AG08395 (cell line): ENCODE data around the gene SEMA7A.

Experiments
- DNase-seq: peaks from one replicate; pipeline ENCODE4 v3.0.0; 2012; ENCODE audit warnings: mixed read lengths, low spot score

SEMA7A gene

DNA sequence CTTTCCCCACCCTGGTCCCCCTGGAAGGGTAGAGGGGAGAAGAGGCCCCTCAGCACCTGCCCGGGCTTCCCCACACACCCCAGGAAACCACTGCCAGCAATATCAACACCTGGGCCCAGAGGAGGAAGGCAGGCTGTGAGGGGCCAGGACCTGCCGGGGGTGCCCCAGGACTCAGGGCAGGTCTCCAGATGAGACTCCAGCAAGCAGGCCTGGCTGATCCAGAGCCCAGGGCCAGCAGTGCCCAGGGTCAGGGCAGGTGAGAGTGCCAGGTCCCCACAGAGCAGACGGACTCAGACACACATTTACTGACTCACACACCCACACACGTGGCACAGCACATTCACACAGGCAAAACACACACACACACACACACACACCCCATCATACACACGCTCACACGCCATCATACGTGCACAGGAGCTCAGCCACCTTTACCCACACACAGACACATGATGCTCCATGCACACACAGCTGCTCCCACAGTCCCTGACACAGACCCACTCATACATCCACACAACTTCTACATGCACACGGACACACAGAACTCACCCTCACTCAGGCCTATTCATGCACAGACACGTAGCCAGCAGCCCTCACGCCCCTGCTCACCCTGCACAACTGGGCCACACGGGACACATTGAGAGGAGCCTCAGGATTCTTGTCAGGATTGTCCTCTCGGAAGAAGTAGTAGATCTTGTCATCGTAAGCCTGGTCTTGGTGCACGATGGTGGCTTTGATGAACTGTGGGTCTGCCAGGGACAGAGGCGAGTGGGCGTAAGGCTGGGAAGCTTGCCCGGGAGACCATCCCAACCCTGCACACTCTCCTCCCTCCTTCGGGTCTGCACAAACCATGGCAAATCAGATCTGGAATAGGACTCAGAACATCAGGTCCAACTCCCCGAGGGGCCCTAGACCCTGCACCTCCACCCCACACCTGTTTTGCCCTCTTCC lies 17.5 kb downstream of the SEMA7A start:
- DNase-seq = no peak

DNA sequence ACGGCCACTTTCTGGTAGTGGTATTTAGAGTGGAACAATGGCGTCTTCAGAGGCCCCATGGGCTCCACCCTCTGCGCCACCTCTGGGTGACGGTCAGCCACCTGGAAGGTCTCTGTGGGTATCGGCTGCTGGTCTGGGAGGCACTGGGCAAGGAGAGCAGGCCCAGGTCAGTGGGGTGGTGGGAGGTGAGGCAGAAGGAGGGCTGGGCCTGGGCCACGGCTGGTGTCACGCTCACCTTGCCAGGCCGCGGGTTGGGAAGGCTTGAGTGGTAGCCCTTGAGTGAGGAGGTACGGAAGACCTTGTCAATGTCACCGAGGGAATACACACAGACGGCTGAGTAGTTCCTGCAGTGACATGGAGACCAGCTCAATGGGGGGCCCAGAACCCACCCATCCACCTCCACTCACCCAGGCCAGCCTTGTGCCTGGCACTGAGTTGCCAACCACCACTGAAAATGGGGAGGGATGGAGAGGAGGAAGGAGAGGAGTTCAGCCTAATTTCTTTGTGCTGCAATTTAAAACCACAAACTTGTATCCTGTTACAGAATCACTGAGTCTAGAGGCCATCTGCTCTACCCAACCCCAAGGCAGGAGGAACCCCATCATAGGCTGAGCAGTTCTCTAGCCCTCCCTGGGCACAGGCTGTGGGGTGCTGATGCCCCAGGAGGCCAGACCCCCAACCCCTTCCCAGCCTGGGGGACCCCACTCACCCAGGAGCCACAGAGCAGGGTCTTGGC lies 19.0 kb downstream of the SEMA7A start:
- DNase-seq = no peak

DNA sequence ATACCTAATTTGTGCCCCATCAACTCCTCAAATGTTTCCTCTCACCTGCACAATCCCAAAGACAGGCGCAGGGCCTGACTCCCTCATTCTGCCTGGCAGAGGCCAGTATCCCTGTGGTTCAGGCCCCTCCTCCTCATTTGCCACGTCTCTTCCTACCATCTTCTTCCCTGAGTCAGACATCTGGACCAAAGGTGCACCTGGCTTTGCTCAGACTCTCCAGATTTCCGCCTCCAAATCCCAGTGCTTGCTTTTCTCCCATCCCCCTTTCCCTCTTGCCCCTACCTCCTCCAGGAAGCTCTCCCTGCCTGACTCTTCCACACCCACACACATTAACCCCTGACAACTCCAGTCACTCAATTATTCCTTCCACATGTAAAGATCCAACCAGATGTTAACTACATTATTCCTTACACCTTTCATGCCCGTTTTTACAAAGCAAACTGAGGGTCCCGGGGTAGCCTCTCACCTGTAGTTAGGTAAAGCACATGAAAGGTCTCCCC lies 19.6 kb downstream of the SEMA7A start:
- no peak for DNase-seq

DNA sequence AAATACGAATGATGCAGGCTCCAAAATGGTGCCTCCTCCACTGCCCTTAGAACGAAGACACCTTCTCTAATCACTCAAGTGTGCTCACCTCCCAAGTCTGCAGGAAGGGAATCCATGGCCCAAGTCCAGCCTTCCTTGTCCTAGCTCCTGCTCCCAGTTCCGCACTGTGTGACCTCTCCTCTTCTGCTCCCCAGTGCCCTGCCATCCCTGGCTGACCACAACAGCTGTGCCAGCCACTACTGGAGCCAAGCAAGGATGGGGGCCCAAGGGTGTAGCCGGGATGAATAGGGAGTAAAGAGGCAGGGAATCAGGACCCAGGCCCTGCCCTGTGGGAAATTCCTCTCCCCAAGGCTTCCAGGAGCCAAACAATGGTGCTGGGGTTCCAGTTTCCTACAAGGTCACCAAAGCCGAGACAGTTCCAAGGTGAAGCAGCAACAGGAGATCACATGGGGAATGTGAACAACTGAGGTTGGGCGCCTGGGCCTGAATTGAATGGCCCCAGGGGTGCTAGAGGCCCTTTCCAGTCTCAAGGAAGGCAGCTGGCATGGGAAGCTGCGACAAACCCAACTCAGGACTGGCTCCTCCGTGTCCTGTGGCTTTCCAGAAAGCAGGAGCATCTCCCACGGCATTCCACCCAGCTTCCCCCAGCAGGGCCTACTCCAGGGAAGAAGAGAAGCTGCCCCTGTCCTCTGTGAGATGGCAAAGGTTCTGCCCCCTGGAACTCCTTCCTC lies 20.2 kb downstream of the SEMA7A start:
- no peak for DNase-seq

DNA sequence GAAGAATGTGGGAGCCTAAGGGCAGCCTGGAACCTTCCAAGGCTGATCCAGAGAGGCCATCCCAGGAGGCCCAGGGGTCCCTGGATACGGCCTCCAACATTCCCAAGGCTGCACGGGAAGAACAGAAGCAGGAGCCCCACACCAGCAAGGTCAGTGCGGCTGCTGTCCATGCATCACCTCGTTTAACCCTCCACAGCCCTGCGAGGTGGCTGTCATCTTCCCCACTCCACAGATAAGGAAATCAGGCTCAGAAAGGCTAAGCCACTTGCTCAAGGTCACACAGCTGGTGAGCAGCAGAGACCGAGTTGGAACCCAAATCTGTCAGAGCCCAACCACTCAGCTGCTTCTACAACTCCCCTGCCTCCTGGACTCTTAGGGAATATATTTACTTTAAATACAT lies 21.6 kb downstream of the SEMA7A start:
- no peak for DNase-seq

DNA sequence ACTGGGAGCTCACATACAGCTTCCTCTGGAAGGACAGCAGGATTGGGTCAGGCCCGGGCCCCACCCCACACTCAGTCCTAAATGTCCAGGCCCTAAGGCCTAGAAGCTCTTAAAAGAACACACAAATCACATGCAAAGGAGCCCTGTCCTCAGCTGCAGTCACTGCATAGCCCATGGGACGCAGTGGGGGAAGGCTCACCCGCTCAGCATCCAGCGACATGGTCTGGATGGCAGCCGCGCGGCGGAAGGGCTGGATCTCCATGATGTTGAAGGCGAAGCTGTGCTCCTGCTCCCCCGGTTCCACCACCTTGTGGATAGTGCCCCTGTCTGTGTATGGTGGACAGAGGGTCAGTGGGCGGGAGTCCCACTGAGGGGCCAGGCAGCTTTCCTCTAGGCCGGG lies 22.1 kb downstream of the SEMA7A start:
- DNase-seq = no peak

DNA sequence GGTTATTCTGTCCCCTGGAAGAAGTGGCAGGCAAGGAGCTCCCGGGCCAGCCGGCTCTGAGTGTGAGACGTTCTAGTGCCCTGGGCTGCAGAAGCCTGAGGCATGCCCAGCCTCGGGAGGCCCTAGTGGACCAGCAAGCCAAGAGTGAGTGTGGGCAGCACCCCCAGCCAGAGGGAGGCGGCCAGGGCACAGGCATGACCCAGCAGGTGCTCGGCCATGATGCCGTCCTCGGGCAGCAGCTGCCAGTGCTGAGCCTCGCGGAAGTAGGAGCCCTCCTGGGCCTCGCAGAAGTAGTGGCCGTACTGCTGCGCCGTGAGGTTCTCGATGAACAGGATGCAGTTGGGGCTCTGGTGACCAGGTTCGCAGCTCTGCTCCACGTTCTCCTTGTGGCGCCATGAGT lies 23.3 kb downstream of the SEMA7A start:
- no peak for DNase-seq

DNA sequence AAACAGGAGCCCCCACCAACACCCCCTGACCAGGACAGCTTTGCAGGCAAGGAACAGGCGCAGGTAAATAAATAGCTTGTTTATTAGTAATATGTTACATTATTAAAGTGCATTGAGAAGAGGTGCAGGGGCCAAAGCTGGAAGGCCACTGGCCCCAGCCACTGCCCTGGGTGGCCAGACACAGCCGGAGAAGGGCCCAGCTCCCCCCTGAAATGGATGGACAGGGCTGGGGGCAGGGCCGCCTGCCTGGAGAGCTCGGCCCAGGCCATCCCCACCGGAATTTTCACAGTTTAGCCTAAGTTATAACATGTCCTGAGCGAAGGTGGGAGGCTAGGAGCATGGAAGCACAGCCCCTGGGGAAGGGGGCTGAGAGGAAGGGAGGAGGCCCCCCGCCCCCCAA lies 24.5 kb downstream of the SEMA7A start:
- DNase-seq = no peak

DNA sequence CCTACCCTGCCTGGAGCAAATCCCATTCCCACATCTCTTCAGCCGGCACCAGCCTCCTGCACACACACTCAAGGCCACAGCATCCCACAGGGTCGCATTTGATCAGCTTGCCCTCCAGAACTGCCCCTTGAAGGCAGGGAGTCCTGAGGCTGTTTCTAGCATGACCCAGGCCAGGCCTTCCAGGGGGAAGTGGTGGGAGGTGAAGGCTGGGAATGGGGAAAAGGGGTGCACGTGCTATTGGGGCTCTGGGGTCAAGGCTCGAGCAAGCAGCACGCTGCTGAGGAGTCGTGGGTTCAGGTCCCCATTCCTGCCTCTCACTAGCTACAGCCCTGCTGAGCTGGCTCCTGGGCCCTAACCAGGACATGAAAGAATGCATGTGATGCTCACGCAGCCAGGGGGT lies 24.9 kb downstream of the SEMA7A start:
- DNase-seq = no peak

DNA sequence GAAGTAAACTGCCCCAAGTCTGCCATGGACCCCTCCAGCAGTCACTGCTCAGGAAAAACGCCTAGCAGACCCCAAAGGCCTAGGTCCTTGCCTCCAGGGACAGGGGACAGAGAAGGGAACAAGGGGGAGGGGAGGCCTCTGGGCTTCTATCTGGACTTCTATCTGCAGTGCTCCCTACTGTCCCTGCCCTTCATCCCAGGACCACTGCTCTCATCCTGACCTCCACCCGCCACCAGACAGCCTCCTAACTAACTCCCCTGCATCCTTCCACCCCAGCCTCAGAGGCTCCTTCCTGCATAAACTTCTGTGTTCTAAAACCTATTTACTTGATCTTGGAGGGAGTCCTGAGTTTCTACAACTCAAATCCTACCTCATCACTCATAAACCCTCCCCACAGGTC lies 25.4 kb downstream of the SEMA7A start:
- DNase-seq = no peak

DNA sequence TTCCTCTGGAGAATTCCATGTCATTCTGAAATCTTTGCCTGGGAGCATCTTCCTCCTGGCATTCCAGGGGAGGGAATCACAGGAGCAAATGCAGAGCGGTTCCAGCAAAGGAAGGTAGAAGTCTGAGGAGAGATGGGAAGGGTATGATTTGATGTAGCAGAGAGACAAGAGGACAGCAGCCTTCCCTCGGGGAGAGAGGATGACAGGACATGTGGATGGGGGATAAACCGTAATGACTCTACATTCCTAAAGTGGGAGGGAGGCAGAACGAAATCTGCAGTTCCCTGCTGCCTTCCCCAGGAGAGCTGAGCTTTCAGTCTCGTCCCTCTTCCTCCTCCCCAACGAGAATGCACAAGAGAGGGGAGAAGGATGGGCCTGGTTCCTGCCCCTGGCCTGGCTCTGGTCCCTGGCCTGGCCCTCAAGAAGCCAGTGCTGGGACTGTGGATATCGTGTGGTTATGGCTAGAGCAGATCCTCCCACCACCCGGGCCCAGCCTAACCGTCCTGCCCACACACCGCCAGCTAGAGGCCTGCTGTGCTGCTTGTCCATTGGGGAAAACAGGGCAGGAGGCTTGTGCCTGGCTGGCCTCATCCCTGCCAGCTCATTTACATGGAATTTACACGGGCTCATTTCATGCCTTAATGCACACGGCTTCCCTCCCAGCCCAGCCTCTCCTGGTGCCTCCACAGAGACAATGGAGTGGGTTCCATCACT lies 26.6 kb downstream of the SEMA7A start:
- DNase-seq = peak; percentile 98

DNA sequence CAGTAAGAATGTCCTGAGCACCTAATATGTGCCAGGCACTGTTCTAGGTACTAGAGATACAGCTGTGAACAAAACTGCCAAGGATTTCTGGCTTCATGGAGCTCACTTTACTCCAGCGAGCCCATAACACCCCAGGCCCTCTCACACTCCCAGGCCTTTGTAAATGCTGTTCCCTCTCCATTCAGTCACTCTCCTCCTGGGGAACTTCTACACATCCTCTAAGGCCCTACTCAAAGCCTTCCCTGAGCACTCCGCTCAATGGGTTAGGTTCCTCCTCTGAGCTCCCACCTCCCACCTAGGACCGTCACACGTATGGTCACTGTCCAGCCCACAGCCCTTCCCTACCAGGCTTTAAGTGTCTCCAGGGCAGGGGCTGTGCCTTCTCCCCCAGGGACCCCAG lies 27.2 kb downstream of the SEMA7A start:
- DNase-seq = no peak

DNA sequence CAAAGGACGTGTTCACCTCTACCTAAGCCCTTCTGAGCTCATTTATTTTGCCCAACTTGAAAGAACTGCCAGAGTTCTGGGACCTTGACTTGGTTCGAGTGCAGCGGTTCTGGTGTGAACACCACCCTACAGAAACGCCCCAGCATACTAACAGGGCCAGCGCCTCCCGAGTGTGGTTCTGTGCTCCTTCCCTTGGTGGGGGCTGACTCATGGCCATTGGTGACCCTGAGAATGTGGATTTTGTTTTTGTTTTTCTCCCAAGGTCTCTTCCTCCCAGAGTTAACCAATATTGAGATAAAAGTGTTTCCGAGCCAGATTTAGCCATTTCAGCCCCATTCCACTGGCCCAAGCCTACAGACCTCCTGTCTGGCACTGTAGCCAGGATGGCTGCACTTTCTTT lies 27.9 kb downstream of the SEMA7A start:
- DNase-seq = no peak

DNA sequence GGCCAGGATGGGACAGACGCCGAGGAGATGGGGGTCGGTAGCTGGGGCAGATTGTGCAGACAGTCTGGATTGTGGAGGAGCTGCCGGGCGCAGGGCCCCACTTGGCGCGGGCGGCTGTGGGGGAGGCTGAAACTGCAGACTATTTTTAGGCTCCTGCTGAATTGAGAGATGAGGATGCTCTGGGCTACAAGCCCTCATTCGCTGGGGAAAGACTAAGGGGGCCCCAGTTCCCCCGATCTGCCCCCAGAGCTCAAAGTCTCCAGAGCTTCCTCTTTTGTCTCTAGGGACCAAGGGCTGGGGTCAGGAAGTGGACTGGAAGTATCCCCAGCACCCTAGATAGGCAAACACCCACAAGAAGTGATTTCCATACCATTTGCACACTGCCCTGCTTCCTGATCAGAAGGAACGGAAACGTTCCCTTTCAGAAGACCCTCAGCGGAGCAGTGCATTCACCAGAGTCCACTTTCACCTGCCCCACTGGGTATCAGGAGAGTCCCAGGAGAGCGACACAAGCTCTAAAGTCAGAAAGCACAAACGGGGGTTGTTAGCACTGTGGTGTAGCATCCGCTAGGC lies 29.7 kb downstream of the SEMA7A start:
- no peak for DNase-seq

DNA sequence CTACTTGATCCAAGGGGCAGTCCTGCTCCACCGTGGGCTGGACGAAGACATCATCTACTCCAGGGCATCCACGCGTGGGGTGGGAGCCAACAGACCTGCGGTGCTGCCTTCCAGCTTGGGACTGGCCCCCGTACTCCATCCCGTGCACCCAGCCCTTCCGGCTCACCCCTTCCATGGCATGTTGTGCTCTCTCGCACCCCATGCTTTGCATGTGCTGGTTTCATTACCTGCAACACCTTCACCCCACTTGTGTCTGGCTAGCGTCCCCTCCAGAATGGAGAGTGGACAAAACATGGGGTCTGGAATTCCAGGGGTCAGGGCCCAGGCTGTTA lies 30.2 kb downstream of the SEMA7A start:
- DNase-seq = no peak

DNA sequence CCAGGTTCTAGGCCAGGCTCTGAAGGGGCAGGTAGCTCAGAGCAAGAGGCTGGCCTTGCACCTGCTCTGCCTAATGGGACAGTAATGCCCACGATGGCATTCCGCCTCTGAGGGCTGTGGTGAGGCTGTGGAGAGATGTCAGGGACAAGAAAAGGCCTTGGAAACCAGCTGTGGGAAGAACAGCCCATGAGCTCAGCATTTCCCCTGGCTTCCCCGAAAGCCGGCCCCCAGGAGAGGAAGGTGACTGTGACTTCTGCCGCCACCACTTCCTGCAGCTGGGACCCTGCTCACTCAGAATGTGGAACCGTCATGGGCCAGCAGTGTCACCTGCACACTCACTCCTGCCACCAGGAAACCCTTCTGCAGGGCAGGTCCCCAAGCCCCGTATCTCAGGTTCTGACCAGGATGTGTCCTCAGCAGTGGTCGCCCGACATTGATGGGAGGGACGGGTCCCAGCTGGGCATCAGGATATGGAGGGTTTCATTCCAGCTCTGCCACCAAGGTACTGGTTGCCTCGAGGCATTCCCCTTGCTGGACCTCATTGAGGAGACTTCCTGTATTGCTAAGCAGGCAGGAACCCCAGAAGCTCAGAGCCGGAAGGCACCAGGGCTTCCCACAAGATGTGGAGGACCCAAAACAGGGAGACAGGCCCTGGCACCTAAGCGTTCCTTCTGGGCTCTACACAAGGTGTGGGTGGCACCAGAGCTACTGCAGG lies 30.7 kb downstream of the SEMA7A start:
- DNase-seq = no peak

DNA sequence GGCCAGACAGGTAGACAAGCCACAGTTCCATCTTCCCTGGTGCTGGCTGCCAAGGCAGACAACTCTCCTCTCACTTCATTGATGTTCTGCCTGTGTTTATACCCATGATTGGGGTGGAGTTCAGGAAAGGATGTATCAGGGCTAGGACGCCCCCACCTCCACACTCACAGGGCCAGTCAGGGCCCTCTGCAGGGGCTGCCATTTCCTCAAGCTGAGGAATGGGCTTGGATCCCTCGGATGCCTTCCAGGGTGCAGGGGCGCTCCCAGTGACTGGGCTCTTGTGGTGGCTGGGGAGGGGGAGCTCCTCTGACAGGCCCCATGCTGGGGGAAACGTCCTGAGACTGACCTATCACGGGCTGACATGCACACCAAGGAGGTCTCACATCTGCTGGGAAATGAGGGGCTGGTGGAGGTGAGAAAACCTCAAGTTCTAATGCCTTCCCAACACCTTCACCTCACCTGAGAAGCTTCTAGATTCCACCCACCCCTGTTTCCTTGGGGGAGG lies 31.4 kb downstream of the SEMA7A start:
- no peak for DNase-seq

DNA sequence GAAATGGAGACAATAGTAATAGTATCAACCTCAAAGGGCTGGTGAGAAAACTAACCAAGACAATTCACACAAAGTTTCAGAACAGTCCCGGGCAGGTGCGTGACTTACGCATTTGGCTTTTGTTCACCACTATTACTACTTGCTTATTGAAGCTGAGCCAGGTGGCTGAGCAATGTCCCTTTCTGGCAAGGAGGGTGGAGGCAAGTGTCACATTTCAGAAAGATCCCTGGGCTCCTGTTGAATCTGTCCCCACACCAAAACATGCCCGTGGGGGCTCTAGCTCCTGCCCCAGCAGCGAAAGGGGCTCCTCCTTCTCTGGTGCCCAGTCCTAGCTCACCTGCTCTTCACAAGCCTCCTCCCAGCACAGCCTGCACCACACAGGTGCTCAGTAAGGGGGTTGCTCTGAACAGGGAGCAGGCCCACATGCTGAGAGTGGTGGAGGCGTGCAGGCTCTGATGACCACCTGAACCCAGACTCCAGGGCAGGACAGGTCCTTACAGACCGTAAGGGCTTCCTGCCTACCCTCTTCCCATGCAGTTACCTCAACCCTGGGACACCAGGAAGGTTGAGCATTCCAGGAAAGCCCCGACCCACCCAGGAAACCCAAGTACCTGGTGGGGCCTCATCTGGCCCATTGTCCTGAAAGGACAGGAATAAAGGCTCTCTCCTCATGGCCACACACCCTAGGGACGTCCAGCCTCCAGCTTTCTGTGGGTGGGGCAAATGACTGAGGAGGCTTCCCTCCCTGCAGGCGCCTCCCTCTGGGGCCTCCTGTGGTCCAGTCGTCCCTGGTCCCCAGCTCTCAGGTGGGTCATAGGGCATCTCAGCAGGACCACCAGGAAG lies 32.6 kb downstream of the SEMA7A start:
- no peak for DNase-seq

DNA sequence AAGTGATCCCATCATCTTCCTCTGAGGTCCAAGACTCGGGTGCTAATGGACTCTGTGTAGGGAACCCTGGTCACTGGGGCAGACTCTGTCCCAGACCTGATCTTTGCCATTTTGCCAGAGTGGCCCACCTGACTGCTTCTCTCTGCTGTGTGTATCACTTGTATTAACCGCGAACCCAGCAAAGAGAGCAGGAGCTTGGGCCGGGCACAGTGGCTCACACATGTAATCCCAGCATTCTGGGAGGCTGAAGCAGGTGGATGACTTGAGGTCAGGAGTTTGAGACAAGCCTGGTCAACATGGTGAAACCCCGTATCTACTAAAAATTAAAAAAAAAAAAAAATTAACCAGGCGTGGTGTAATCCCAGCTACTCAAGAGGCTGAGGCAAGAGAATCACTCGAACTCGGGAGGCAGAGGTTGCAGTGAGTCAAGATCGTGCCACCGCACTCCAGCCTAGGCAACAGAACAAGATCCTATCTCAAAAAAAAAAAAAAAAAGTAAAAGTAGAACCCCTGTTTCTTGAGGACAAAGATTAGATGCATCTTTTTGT lies 33.4 kb downstream of the SEMA7A start:
- DNase-seq = no peak
